Stimulated activated CD8-positive, alpha-beta memory T cell treated with anti-CD3 and anti-CD28 coated beads, Interleukin-12 subunit alpha, Interleukin-12 subunit beta, amount 100 ng/mL, for 24 hours (primary cell): ENCODE data around the gene C1orf167.

Experiments used
- DNase-seq: peaks from one replicate; pipeline ENCODE4 v3.0.0-alpha.2; 2020; ENCODE audit errors: extremely low read depth

Gene C1orf167

GRCh38 chr1:11761285-11761684, 708 bp upstream of the C1orf167 start:
- DNase-seq: no peak

GRCh38 chr1:11764115-11764514, 2.1 kb downstream of the C1orf167 start:
- no peak for DNase-seq

- DNase-seq: no peak
These were observed 2.5 kb downstream of the C1orf167 start for GRCh38 chr1:11764519-11764918.

- no peak for DNase-seq
These were observed 3.9 kb downstream of the C1orf167 start for GRCh38 chr1:11765661-11766428.

- no peak for DNase-seq
These were observed 4.4 kb downstream of the C1orf167 start for GRCh38 chr1:11766429-11766776.

GRCh38 chr1:11767922-11768704, 6.1 kb downstream of the C1orf167 start:
- no peak for DNase-seq

GRCh38 chr1:11768821-11769220, 6.8 kb downstream of the C1orf167 start:
- DNase-seq: no peak

GRCh38 chr1:11769274-11769673, 7.3 kb downstream of the C1orf167 start:
- DNase-seq: no peak

- DNase-seq: no peak
These were observed 8.0 kb downstream of the C1orf167 start for GRCh38 chr1:11770011-11770410.

GRCh38 chr1:11771481-11772043, 9.6 kb downstream of the C1orf167 start:
- DNase-seq: no peak

GRCh38 chr1:11772458-11772857, 10.5 kb downstream of the C1orf167 start:
- no peak for DNase-seq

- no peak for DNase-seq
These were observed 12.8 kb downstream of the C1orf167 start for GRCh38 chr1:11774753-11775152.

- no peak for DNase-seq
These were observed 15.8 kb downstream of the C1orf167 start for GRCh38 chr1:11777658-11778322.

- no peak for DNase-seq
These were observed 16.3 kb downstream of the C1orf167 start for GRCh38 chr1:11778336-11778735.

GRCh38 chr1:11778844-11779623, 17.0 kb downstream of the C1orf167 start:
- no peak for DNase-seq

GRCh38 chr1:11779715-11780379, 17.9 kb downstream of the C1orf167 start:
- DNase-seq: no peak

GRCh38 chr1:11780380-11781147, 18.6 kb downstream of the C1orf167 start:
- no peak for DNase-seq

- no peak for DNase-seq
These were observed 19.3 kb downstream of the C1orf167 start for GRCh38 chr1:11781297-11781696.

GRCh38 chr1:11782127-11782708, 20.2 kb downstream of the C1orf167 start:
- no peak for DNase-seq

GRCh38 chr1:11783556-11783955, 21.6 kb downstream of the C1orf167 start:
- DNase-seq: no peak
